Measurements from ENCODE around the gene OXCT2.

Gene OXCT2

GRCh38 chr1:39753132-39754025 is 17.8 kb downstream of the OXCT2 start:
- TF ChIP-seq, protein P1, sequence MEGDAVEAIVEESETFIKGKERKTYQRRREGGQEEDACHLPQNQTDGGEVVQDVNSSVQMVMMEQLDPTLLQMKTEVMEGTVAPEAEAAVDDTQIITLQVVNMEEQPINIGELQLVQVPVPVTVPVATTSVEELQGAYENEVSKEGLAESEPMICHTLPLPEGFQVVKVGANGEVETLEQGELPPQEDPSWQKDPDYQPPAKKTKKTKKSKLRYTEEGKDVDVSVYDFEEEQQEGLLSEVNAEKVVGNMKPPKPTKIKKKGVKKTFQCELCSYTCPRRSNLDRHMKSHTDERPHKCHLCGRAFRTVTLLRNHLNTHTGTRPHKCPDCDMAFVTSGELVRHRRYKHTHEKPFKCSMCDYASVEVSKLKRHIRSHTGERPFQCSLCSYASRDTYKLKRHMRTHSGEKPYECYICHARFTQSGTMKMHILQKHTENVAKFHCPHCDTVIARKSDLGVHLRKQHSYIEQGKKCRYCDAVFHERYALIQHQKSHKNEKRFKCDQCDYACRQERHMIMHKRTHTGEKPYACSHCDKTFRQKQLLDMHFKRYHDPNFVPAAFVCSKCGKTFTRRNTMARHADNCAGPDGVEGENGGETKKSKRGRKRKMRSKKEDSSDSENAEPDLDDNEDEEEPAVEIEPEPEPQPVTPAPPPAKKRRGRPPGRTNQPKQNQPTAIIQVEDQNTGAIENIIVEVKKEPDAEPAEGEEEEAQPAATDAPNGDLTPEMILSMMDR (IDR thresholded peaks at IDR 0.05; ENCODE audit: borderline replicate concordance, control extremely low read depth, extremely low read depth, insufficient read depth, missing control alignments): no peak
- DNase-seq (ENCODE audit: low spot score): no peak

GRCh38 chr1:39752703-39753102 is 18.4 kb downstream of the OXCT2 start:
- TF ChIP-seq, protein P1 (IDR thresholded peaks at IDR 0.05; ENCODE audit: borderline replicate concordance, control extremely low read depth, extremely low read depth, insufficient read depth, missing control alignments): no peak
- in situ Hi-C loops (cut with MboI; ENCODE audit: low sequenced_read_pairs, unreplicated experiment): no loop called here
- no peak for DNase-seq (ENCODE audit: low spot score)

More at GRCh38 chr1:39753132-39754025, 17.8 kb downstream of the OXCT2 start:
- in situ Hi-C loops (cut with MboI; ENCODE audit: low sequenced_read_pairs, unreplicated experiment): no loop called here

DNA sequence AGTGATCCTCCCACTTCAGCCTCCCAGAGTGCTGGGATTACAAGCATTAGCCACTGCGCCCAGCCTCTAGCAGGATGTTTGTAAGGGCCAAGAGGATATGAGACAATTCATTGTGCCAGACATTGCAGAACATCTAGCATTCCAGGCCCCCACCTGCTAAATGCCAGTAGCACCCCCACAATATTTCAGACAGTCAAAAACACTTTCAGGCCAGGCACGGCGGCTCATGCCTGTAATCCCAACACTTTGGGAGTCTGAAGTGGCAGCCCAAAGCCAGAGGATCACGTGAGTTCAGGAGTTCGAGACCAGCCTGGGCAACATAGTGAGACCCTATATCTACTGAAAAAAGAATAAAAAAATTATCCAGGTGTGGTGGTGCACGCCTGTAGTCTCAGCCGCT is 19.6 kb downstream of the OXCT2 start:
- TF ChIP-seq, protein P1 (IDR thresholded peaks at IDR 0.05; ENCODE audit: borderline replicate concordance, control extremely low read depth, extremely low read depth, insufficient read depth, missing control alignments): no peak
- no peak for DNase-seq (ENCODE audit: low spot score)
- in situ Hi-C loops (cut with MboI; ENCODE audit: low sequenced_read_pairs, unreplicated experiment): no loop called here

DNA sequence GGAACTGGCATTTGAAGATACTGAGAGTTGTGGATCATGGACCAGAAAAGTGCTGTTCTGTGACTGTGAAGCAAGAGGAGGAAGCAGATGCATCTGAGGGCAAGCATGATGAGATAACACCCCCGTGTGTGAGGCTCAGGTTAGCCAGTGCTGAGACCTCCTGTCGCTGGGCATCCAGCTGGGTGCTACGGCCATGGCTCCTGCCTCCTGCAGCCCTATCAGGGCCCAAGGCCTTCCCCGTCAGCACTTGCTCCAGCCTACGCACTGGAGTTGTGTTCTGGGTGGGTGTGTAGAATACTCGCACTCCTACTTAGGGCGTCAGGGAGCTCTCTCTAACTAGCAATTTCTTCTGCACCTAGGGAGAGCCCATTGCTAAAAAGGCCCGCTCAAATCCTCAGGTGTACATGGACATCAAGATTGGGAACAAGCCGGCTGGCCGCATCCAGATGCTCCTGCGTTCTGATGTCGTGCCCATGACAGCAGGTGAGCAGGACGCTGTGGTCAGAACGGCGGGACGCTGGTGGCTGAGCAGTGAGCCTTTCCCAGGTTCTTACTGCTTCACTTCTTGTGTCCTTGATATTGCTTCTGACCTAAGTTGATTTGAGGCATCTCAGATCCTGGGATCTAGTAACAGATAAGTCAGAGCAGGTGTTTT is 26.0 kb downstream of the OXCT2 start:
- TF ChIP-seq, protein P1 (IDR thresholded peaks at IDR 0.05; ENCODE audit: borderline replicate concordance, control extremely low read depth, extremely low read depth, insufficient read depth, missing control alignments): no peak
- DNase-seq (ENCODE audit: low spot score): no peak
- in situ Hi-C loops (cut with MboI; ENCODE audit: low sequenced_read_pairs, unreplicated experiment): no loop called here

GRCh38 chr1:39738622-39739366 is 32.4 kb downstream of the OXCT2 start, which contains the start of gene PPIE:
PPIE (plus strand) TSS chr1:39738882; CDS start chr1:39738901, 19 bp downstream.
- DNase-seq (ENCODE audit: low spot score): peak; percentile 95
- TF ChIP-seq, protein P1 (IDR thresholded peaks at IDR 0.05; ENCODE audit: borderline replicate concordance, control extremely low read depth, extremely low read depth, insufficient read depth, missing control alignments): no peak
- in situ Hi-C loops (cut with MboI; ENCODE audit: low sequenced_read_pairs, unreplicated experiment): no loop called here

- no peak for DNase-seq (ENCODE audit: low spot score)
- in situ Hi-C loops (cut with MboI; ENCODE audit: low sequenced_read_pairs, unreplicated experiment): no loop called here
- TF ChIP-seq, protein P1 (IDR thresholded peaks at IDR 0.05; ENCODE audit: borderline replicate concordance, control extremely low read depth, extremely low read depth, insufficient read depth, missing control alignments): no peak
These were observed 33.5 kb downstream of the OXCT2 start for GRCh38 chr1:39737546-39738169.
